Measurements from ENCODE around the gene TRIM8.
"Not testable (repeated sequence)": the region's sequence is repeated elsewhere in the genome, so short reads cannot be mapped to it uniquely, and the experiment has no call there.

The TRIM8 gene

GRCh38 chr10:102675666-102676533 is 31.6 kb downstream of the TRIM8 start:
- DNase-seq = peak in 8 of 42 donors; percentile 9 to 54 (median 36)
- intact Hi-C loops (cut with DNase I) = loop anchor here (5.0 kb wide), 2 partner anchors 34 to 36 kb away; partner anchors contain the start of genes ARL3, SFXN2 and TRIM8

- peak in 7 of 42 donors; percentile 3 to 31 (median 13) for DNase-seq
- intact Hi-C loops (cut with DNase I) = loop anchor here (5.0 kb wide), 2 partner anchors 34 to 36 kb away; partner anchors contain the start of genes ARL3, SFXN2 and TRIM8
These were observed 32.4 kb downstream of the TRIM8 start for GRCh38 chr10:102676534-102677315.

- DNase-seq = peak in 6 of 42 donors; percentile 5 to 36 (median 19)
- intact Hi-C loops (cut with DNase I) = loop anchor here (5.0 kb wide), 2 partner anchors 35 kb away; partner anchors contain the start of genes ARL3, SFXN2 and TRIM8
These were observed 33.2 kb downstream of the TRIM8 start for GRCh38 chr10:102677331-102678067.

GRCh38 chr10:102678068-102678400 is 33.8 kb downstream of the TRIM8 start:
- DNase-seq = peak in 3 of 42 donors; percentile 14 to 34 (median 18)
- intact Hi-C loops (cut with DNase I) = loop anchor here (5.0 kb wide), 2 partner anchors 34 to 36 kb away; partner anchors contain the start of genes ARL3, SFXN2 and TRIM8

GRCh38 chr10:102678842-102679289 is 34.6 kb downstream of the TRIM8 start:
- DNase-seq = peak; percentile 70 to 92 (median 84)

GRCh38 chr10:102679596-102679995 is 35.3 kb downstream of the TRIM8 start:
- intact Hi-C loops (cut with DNase I) = loop anchor here (5.0 kb wide), 2 partner anchors 33 to 37 kb away; partner anchors contain the start of genes ARL3, SFXN2 and TRIM8

More at GRCh38 chr10:102678842-102679289, 34.6 kb downstream of the TRIM8 start:
- intact Hi-C loops (cut with DNase I) = loop anchor here (5.0 kb wide), 2 partner anchors 33 to 37 kb away; partner anchors contain the start of genes ARL3, SFXN2 and TRIM8

GRCh38 chr10:102681696-102682095 is 37.4 kb downstream of the TRIM8 start:
- no peak for DNase-seq
- intact Hi-C loops (cut with DNase I) = no loop called here

More at GRCh38 chr10:102679596-102679995, 35.3 kb downstream of the TRIM8 start:
- no peak for DNase-seq

GRCh38 chr10:102682416-102682815 is 38.1 kb downstream of the TRIM8 start:
- intact Hi-C loops (cut with DNase I) = no loop called here
- peak in 10 of 42 donors; percentile 36 to 78 (median 58) for DNase-seq

GRCh38 chr10:102682981-102683380 is 38.7 kb downstream of the TRIM8 start:
- DNase-seq = no peak
- intact Hi-C loops (cut with DNase I) = no loop called here

- DNase-seq = no peak
- intact Hi-C loops (cut with DNase I) = no loop called here
These were observed 39.5 kb downstream of the TRIM8 start for GRCh38 chr10:102683736-102684135.

- intact Hi-C loops (cut with DNase I) = no loop called here
- DNase-seq = peak in 1 of 42 donors; percentile 35
These were observed 47.2 kb downstream of the TRIM8 start for GRCh38 chr10:102691285-102692066.

GRCh38 chr10:102695401-102695800 is 51.1 kb downstream of the TRIM8 start:
- intact Hi-C loops (cut with DNase I); DNase-seq: not testable (repeated sequence)

GRCh38 chr10:102696736-102697135 is 52.5 kb downstream of the TRIM8 start:
- DNase-seq = no peak
- intact Hi-C loops (cut with DNase I) = no loop called here

- intact Hi-C loops (cut with DNase I) = no loop called here
These were observed 54.6 kb downstream of the TRIM8 start for GRCh38 chr10:102698894-102699293.

GRCh38 chr10:102701272-102701671 is 57.0 kb downstream of the TRIM8 start:
- intact Hi-C loops (cut with DNase I) = no loop called here
- DNase-seq = no peak

More at GRCh38 chr10:102698894-102699293, 54.6 kb downstream of the TRIM8 start:
- DNase-seq = no peak

GRCh38 chr10:102701796-102702195 is 57.5 kb downstream of the TRIM8 start:
- no peak for DNase-seq
- intact Hi-C loops (cut with DNase I) = no loop called here

GRCh38 chr10:102702742-102703141 is 58.5 kb downstream of the TRIM8 start:
- no peak for DNase-seq
- intact Hi-C loops (cut with DNase I) = no loop called here

GRCh38 chr10:102704915-102705314 is 60.6 kb downstream of the TRIM8 start:
- no peak for DNase-seq
- intact Hi-C loops (cut with DNase I) = no loop called here

Measured in head of caudate nucleus (tissue), 42 donors.